GM23248 (cell line): ENCODE measurements around the gene SLC25A4.

Experiments
- EZH2 ChIP-seq: fragments of 200-600 bp; sonication (generic); IDR thresholded peaks from 2 replicates; pipeline ENCODE4 v1.6.1; 2018; ENCODE audit warnings: antibody characterized with exemption, mild to moderate bottlenecking; ENCODE audit not compliant: insufficient read depth, poor library complexity, severe bottlenecking
- EZH2phosphoT487 ChIP-seq: fragments of 200-600 bp; sonication (generic); IDR thresholded peaks from 2 replicates; pipeline ENCODE4 v1.6.1; 2018; ENCODE audit warnings: antibody characterized with exemption, moderate library complexity, mild to moderate bottlenecking, low read depth; ENCODE audit not compliant: insufficient read depth

DNA sequence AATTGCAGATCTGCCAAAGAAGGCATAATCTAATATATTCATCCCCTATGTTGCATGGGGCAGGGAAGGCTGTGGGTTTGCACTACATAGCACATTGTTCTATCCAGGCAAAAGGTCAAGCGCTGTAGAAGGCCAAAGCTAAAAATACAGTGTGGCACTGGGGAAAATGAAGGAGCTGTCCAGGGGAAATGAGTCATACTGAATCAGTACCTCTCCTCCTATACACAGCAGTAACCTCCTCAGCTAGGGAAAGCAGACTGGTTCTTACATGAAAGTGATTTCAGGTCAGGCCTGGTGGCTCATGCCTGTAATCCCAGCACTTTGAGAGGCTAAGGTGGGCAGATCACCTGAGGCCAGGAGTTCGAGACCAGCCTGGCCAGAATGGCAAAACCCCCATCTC lies 31.0 kb upstream of the SLC25A4 start:
- no peak for TF ChIP-seq EZH2
- no peak for TF ChIP-seq EZH2phosphoT487
